HepG2 (cell line): Measurements from ENCODE around the gene KRT14. TPM values are rescaled to one million over a fixed set of nuclear protein-coding genes. Genes with fewer than 3 reads are reported as not detected.

Source experiments
- ATF2 ChIP-seq: sonication (generic); formaldehyde crosslinking; IDR thresholded peaks from 2 replicates; pipeline ENCODE4 v1.4.0; 2020; ENCODE audit warnings: missing genetic modification reagents
- CC2D1A ChIP-seq: sonication (generic); formaldehyde crosslinking; IDR thresholded peaks from 2 replicates; pipeline ENCODE4 v1.8.1; 2023; ENCODE audit warnings: mild to moderate bottlenecking, missing genetic modification reagents
- GLMP ChIP-seq: sonication (generic); formaldehyde crosslinking; IDR thresholded peaks from 2 replicates; pipeline ENCODE4 v1.9.0; 2021; ENCODE audit warnings: missing genetic modification reagents, mild to moderate bottlenecking, borderline replicate concordance
- IKZF1 ChIP-seq: fragments of 450-650 bp; IDR thresholded peaks from 2 replicates; pipeline ENCODE4 v1.7.1; 2016
- THYN1 ChIP-seq: sonication (generic); formaldehyde crosslinking; IDR thresholded peaks from 2 replicates; pipeline ENCODE4 v1.8.1; 2023; ENCODE audit warnings: low read depth, mild to moderate bottlenecking, moderate library complexity, missing genetic modification reagents, borderline replicate concordance
- ZBED4 ChIP-seq: sonication (generic); formaldehyde crosslinking; IDR thresholded peaks from 2 replicates; pipeline ENCODE4 v1.4.0; 2020; ENCODE audit warnings: missing genetic modification reagents, borderline replicate concordance
- ZKSCAN8 ChIP-seq: IDR thresholded peaks from 2 replicates; pipeline ENCODE4 v1.6.1; 2016; ENCODE audit warnings: borderline replicate concordance, missing genetic modification reagents, missing compliant biosample characterization
- ZNF317 ChIP-seq: sonication (generic); formaldehyde crosslinking; IDR thresholded peaks from 2 replicates; pipeline ENCODE4 v1.5.0; 2020; ENCODE audit warnings: mild to moderate bottlenecking, missing genetic modification reagents
- ZNF484 ChIP-seq: sonication (generic); formaldehyde crosslinking; IDR thresholded peaks from 2 replicates; pipeline ENCODE4 v1.5.1; 2020; ENCODE audit warnings: mild to moderate bottlenecking, low read depth, missing genetic modification reagents, borderline replicate concordance
- ZNF616 ChIP-seq: sonication (generic); formaldehyde crosslinking; IDR thresholded peaks from 2 replicates; pipeline ENCODE4 v1.5.0; 2020; ENCODE audit warnings: low read depth, mild to moderate bottlenecking, missing genetic modification reagents
- ZNF639 ChIP-seq: conservative IDR thresholded peaks from 2 replicates; pipeline ENCODE4 v1.6.1; 2018; ENCODE audit warnings: missing genetic modification reagents
- ZNF737 ChIP-seq: sonication (generic); formaldehyde crosslinking; IDR thresholded peaks from 2 replicates; pipeline ENCODE4 v1.5.0; 2020; ENCODE audit warnings: missing genetic modification reagents, mild to moderate bottlenecking, borderline replicate concordance
- polyA plus RNA-seq, 8 experiments: library from polyadenylated mRNA; depleted of rRNA in 3 of 8; stranded (reverse) in 7 of 8; unstranded in 1 of 8; fragments of >200 nt; fragmentation: Illumina TruSeq in 4 of 8; extraction: Trizol in 4 of 8; gene quantifications; 2 replicates each; pipeline versions ENCODE4 v1.2.1 to v1.2.3, GENCODE V29; 2011 to 2016; ENCODE audit warnings: low read depth in 4 of 8, missing spikeins in 1 of 8, mixed read lengths in 1 of 8; ENCODE audit not compliant: insufficient read depth in 1 of 8
- total RNA-seq, 5 experiments: library from RNA; depleted of rRNA; stranded (reverse); fragments of >200 nt; fragmentation: Illumina TruSeq; extraction: Trizol; gene quantifications; 2 replicates each; pipeline ENCODE4 v1.2.3, GENCODE V29; 2016; ENCODE audit warnings: low read depth in 1 of 5

KRT14 gene
- total and polyA plus RNA-seq, 2 of the 13 experiments (the other 11 are each of a cell fraction or from before 2014, with no cell fraction given), result 0.09 TPM; not detected in 1

GRCh38 chr17:41548844-41549595 lies 37.7 kb downstream of the KRT14 start (continued):
- TF ChIP-seq ZNF737, result no peak
- TF ChIP-seq ZNF616 (CRISPR knock-in tag), result no peak
- no peak for TF ChIP-seq ZBED4 (CRISPR knock-in tag)
- TF ChIP-seq ZNF484 (CRISPR knock-in tag), result no peak; the same call in 1 of the 2 replicates
- 0 out of 2 replicates have a peak, but pooled peaks have one; percentile 88 for TF ChIP-seq THYN1 (CRISPR knock-in tag)
- TF ChIP-seq ZNF639 (CRISPR knock-in tag), result no peak
- no peak for TF ChIP-seq ZNF317 (CRISPR knock-in tag)
- TF ChIP-seq GLMP, result no peak
- TF ChIP-seq CC2D1A (CRISPR knock-in tag), result no peak
- TF ChIP-seq IKZF1, result no peak
- no peak; the same call in 1 of the 2 replicates for TF ChIP-seq ZKSCAN8 (CRISPR knock-in tag)
- TF ChIP-seq ATF2 (CRISPR knock-in tag), result peak; percentile 42; the same call in 1 of the 2 replicates
